HCT116 (cell line): Measurements from ENCODE around the gene PLSCR4. TPM values are rescaled to one million over a fixed set of nuclear protein-coding genes. Genes with fewer than 3 reads are reported as not detected.

Experiments
- ATAC-seq: fragments of 200-7000 bp; cut with Tn5 transposase; 2 replicates; pipeline ENCODE4 v1.9.1; 2020; ENCODE audit warnings: mild to moderate bottlenecking, moderate library complexity
- BruUV-seq: library from RNA; stranded (reverse); fragments of 400-500 nt; replicated peaks from 2 replicates; lab custom pipeline; 2021; lab: Mats Ljungman, UMichigan
- CTCF ChIA-PET: fragments of 300-600 bp; sonication (Branson Sonifier 250); formaldehyde crosslinking; loops from one replicate; lab custom pipeline; 2021; ENCODE audit warnings: antibody characterized with exemption; lab: Charles Lee
- POLR2A ChIA-PET: fragments of 300-600, 350-600 bp; sonication (Branson Sonifier 250); formaldehyde crosslinking; loops from one replicate; lab custom pipeline; 2021; ENCODE audit warnings: antibody characterized with exemption; lab: Charles Lee
- RAD21 ChIA-PET, 2 experiments: fragments of 300-600 bp; sonication (Branson Sonifier 250); formaldehyde crosslinking; loops; one replicate each; lab custom pipeline; 2023; ENCODE audit warnings: low total read pairs in 2 of 2; ENCODE audit not compliant: uncharacterized antibody in 2 of 2, unreplicated experiment in 2 of 2, low non-redundant PET in 1 of 2; lab: Charles Lee
- DNase-seq: peaks from one replicate; pipeline ENCODE4 v3.0.0-alpha.2; 2010; ENCODE audit warnings: low read depth, low spot score
- H2AFZ ChIP-seq: fragments of 200-600 bp; shearing (Covaris generic), sonication (generic); 2 replicates; pipeline ENCODE4 v1.6.1; 2017; ENCODE audit warnings: low read depth, mixed run types, mixed read lengths, antibody characterized with exemption, low read length; ENCODE audit not compliant: poor library complexity, severe bottlenecking
- H3K27ac ChIP-seq: 2 replicates; pipeline ENCODE4 v1.5.1; 2012; ENCODE audit warnings: low read depth, low read length
- H3K27me3 ChIP-seq: fragments of 200-600 bp; sonication (generic); 2 replicates; pipeline ENCODE4 v1.6.1; 2016; ENCODE audit warnings: mixed run types, low read length, mixed read lengths; ENCODE audit not compliant: insufficient read depth
- H3K36me3 ChIP-seq, 2 experiments: fragments of 200-500 bp in 1 of 2; fragments of 200-600 bp in 1 of 2; sonication (Bioruptor generic) in 1 of 2; sonication (generic) in 1 of 2; 2 replicates each; pipeline versions ENCODE4 v1.5.1 to v1.6.1; 2014 to 2016; ENCODE audit warnings: low read length in 2 of 2, inconsistent platforms in 1 of 2, mixed read lengths in 1 of 2, mixed run types in 1 of 2; ENCODE audit not compliant: insufficient read depth in 2 of 2, control insufficient read depth in 1 of 2
- H3K4me1 ChIP-seq, 2 experiments: fragments of 200-600 bp in 1 of 2; sonication (generic) in 1 of 2; 2 replicates each; pipeline versions ENCODE4 v1.5.1 to v1.6.1; 2012 to 2017; ENCODE audit warnings: low read length in 2 of 2, inconsistent platforms in 1 of 2, mild to moderate bottlenecking in 1 of 2, mixed read lengths in 1 of 2, mixed run types in 1 of 2, moderate library complexity in 1 of 2; ENCODE audit not compliant: insufficient read depth in 2 of 2, control insufficient read depth in 1 of 2
- H3K4me2 ChIP-seq: fragments of 200-600 bp; sonication (generic); 2 replicates; pipeline ENCODE4 v1.6.1; 2017; ENCODE audit warnings: mixed run types, low read length, mixed read lengths
- H3K4me3 ChIP-seq, 2 experiments: fragments of 200-600 bp in 1 of 2; sonication (generic) in 1 of 2; replicated peaks in 1 of 2; 2 replicates each; pipeline ENCODE4 v1.5.1; 2011 to 2016; ENCODE audit warnings: low read length in 2 of 2, control low read depth in 1 of 2, low read depth in 1 of 2, mild to moderate bottlenecking in 1 of 2, mixed read lengths in 1 of 2, mixed run types in 1 of 2
- H3K79me2 ChIP-seq: fragments of 200-600 bp; sonication (generic); 2 replicates; pipeline ENCODE4 v1.6.1; 2017; ENCODE audit warnings: mild to moderate bottlenecking, mixed run types, low read length, moderate library complexity, mixed read lengths; ENCODE audit not compliant: insufficient read depth
- H3K9ac ChIP-seq: fragments of 200-600 bp; sonication (generic); 2 replicates; pipeline ENCODE4 v1.6.1; 2016; ENCODE audit warnings: low read length, mixed read lengths
- H3K9me2 ChIP-seq: fragments of 200-600 bp; sonication (generic), shearing (Covaris generic); 2 replicates; pipeline ENCODE4 v1.6.1; 2017; ENCODE audit warnings: mixed run types, mild to moderate bottlenecking, moderate library complexity; ENCODE audit not compliant: insufficient read depth
- H3K9me3 ChIP-seq, 2 experiments: fragments of 200-500 bp in 1 of 2; fragments of 200-600 bp in 1 of 2; sonication (Bioruptor generic) in 1 of 2; sonication (generic) in 1 of 2; 2 replicates each; pipeline ENCODE4 v1.6.1; 2014 to 2017; ENCODE audit warnings: low read length in 2 of 2, mixed read lengths in 2 of 2, inconsistent platforms in 1 of 2, low read depth in 1 of 2, mild to moderate bottlenecking in 1 of 2, mixed run types in 1 of 2, moderate library complexity in 1 of 2; ENCODE audit not compliant: control insufficient read depth in 1 of 2, insufficient read depth in 1 of 2
- H4K20me1 ChIP-seq: fragments of 200-600 bp; sonication (generic), shearing (Covaris generic); 2 replicates; pipeline ENCODE4 v1.6.1; 2017; ENCODE audit warnings: mixed run types, mild to moderate bottlenecking, moderate library complexity; ENCODE audit not compliant: insufficient read depth
- ATF3 ChIP-seq: IDR thresholded peaks from 2 replicates; pipeline ENCODE4 v1.6.1; 2012
- ELF1 ChIP-seq: IDR thresholded peaks from 2 replicates; pipeline ENCODE4 v1.6.1; 2012; ENCODE audit warnings: low read depth, borderline replicate concordance
- EZH2phosphoT487 ChIP-seq: fragments of 200-600 bp; IDR thresholded peaks from 2 replicates; pipeline ENCODE4 v1.6.1; 2018; ENCODE audit warnings: antibody characterized with exemption, borderline replicate concordance
- FOSL1 ChIP-seq: IDR thresholded peaks from 2 replicates; pipeline ENCODE4 v1.6.1; 2012; ENCODE audit warnings: low read depth
- POLR2AphosphoS5 ChIP-seq: IDR thresholded peaks from 2 replicates; pipeline ENCODE4 v1.6.1; 2011; ENCODE audit warnings: mild to moderate bottlenecking, low read depth, low read length, moderate library complexity
- RAD21 ChIP-seq: IDR thresholded peaks from 2 replicates; pipeline ENCODE4 v1.6.1; 2012; ENCODE audit warnings: low read depth, mild to moderate bottlenecking
- REST ChIP-seq: IDR thresholded peaks from 2 replicates; pipeline ENCODE4 v1.6.1; 2012; ENCODE audit warnings: low read depth
- SP1 ChIP-seq: IDR thresholded peaks from 2 replicates; pipeline ENCODE4 v1.6.1; 2012; ENCODE audit warnings: low read depth
- SRF ChIP-seq: IDR thresholded peaks from 2 replicates; pipeline ENCODE4 v1.6.1; 2012; ENCODE audit warnings: low read depth
- YY1 ChIP-seq: IDR thresholded peaks from 2 replicates; pipeline ENCODE4 v1.6.1; 2011; ENCODE audit warnings: low read length, low read depth, moderate library complexity, mild to moderate bottlenecking; ENCODE audit not compliant: insufficient replicate concordance; ENCODE audit errors: extremely low read depth
- ZBTB33 ChIP-seq: IDR thresholded peaks from 2 replicates; pipeline ENCODE4 v1.6.1; 2011; ENCODE audit warnings: mild to moderate bottlenecking, low read length, moderate library complexity; ENCODE audit not compliant: insufficient replicate concordance; ENCODE audit errors: extremely low read depth
- ZFX ChIP-seq: fragments of 450-650 bp; IDR thresholded peaks from 2 replicates; pipeline ENCODE4 v1.6.1; 2017
- ZNF274 ChIP-seq: fragments of 200-500 bp; sonication (Bioruptor generic); IDR thresholded peaks from 2 replicates; pipeline ENCODE4 v1.6.1; 2014; ENCODE audit warnings: mild to moderate bottlenecking, low read depth, low read length, inconsistent platforms
- intact Hi-C: fragments of 100-400 bp; cut with micrococcal nuclease; formaldehyde crosslinking; loops from 2 replicates; pipeline ENCODE4 v1.10.0; 2022
- total RNA-seq: library from RNA; stranded (reverse); gene quantifications from one replicate; pipeline ENCODE4 v1.2.1, GENCODE V29; 2021; ENCODE audit not compliant: unreplicated experiment

The PLSCR4 gene
- total RNA-seq, 1 experiment from 2014 or later, result 4.1 TPM

GRCh38 chr3:146203776-146204175 lies 47.1 kb downstream of the PLSCR4 start:
- H3K27me3 ChIP-seq, result no peaks in the 10 kb centered on the region
- no peaks in the 10 kb centered on the region for H3K36me3 ChIP-seq
- intact Hi-C loops, result no loop called here
- no peak overlapping the region for H3K9ac ChIP-seq
- no peak overlapping the region for H2AFZ ChIP-seq
- POLR2A ChIA-PET, result no interaction called here
- no peaks in the 10 kb centered on the region for H3K9me2 ChIP-seq
- RAD21 ChIA-PET, result no interaction called here
- H3K4me3 ChIP-seq, result no peak overlapping the region
- H3K79me2 ChIP-seq, result no peaks in the 10 kb centered on the region
- no peaks in the 10 kb centered on the region for H4K20me1 ChIP-seq
- no peak overlapping the region for H3K27ac ChIP-seq
- CTCF ChIA-PET, result no interaction called here
- H3K9me3 ChIP-seq, result no peaks in the 10 kb centered on the region
- ATAC-seq, result no peak
- BruUV-seq, result no TSS peak
- TF ChIP-seq EZH2phosphoT487 (no peak), ELF1 (no peak), ATF3 (no peak)
- TF ChIP-seq, all 23 proteins: peak for 0
- Histone ChIP-seq H3K4me2 (no peak overlapping the region), H3K4me1 (no peaks in the 10 kb centered on the region)
- no peak for DNase-seq

GRCh38 chr3:146200461-146201220 lies 50.3 kb downstream of the PLSCR4 start:
- Histone ChIP-seq H3K4me3 (no peak overlapping the region), H3K27me3 (no peaks in the 10 kb centered on the region), H3K4me2 (no peak overlapping the region), H3K27ac (no peak overlapping the region), H3K79me2 (no peaks in the 10 kb centered on the region), H2AFZ (no peak overlapping the region), H3K9me2 (no peaks in the 10 kb centered on the region), H3K36me3 (no peaks in the 10 kb centered on the region), H3K9me3 (no peaks in the 10 kb centered on the region), H3K9ac (no peak overlapping the region), H4K20me1 (no peaks in the 10 kb centered on the region), H3K4me1 (no peaks in the 10 kb centered on the region)
- POLR2A ChIA-PET, result no interaction called here
- BruUV-seq, result no TSS peak
- CTCF ChIA-PET, result interaction anchor here (1.2 kb wide), 1 partner anchor 13 kb away, joined by 4 read pairs; no protein-coding TSS in a partner anchor
- RAD21 ChIA-PET, result no interaction called here
- intact Hi-C loops, result no loop called here
- ATAC-seq (no peak), DNase-seq (no peak)
- no peak for TF ChIP-seq EZH2phosphoT487
- TF ChIP-seq ZBTB33, result no peak
- no peak for TF ChIP-seq FOSL1
- TF ChIP-seq POLR2AphosphoS5, result no peak
- TF ChIP-seq REST, result no peak
- TF ChIP-seq ZNF274, result no peak
- no peak for TF ChIP-seq ELF1
- TF ChIP-seq YY1, result no peak
- no peak for TF ChIP-seq SRF
- TF ChIP-seq RAD21, result no peak
- no peak for TF ChIP-seq ZFX
- TF ChIP-seq SP1, result no peak
